Neural progenitor cell (in vitro differentiated cells): Measurements from ENCODE around the gene PPP6R3. TPM values are rescaled to one million over a fixed set of nuclear protein-coding genes. Genes with fewer than 3 reads are reported as not detected.

Source experiments
- DNase-seq: peaks from one replicate; pipeline ENCODE4 v3.0.0-alpha.2; 2016; ENCODE audit warnings: low spot score
- H2AFZ ChIP-seq: fragments of 200-600 bp; sonication (generic); replicated peaks from 2 replicates; pipeline ENCODE4 v1.6.1; 2016; ENCODE audit warnings: antibody characterized with exemption
- H3F3A ChIP-seq: fragments of 200-600 bp; sonication (generic); 2 replicates; pipeline ENCODE4 v1.6.1; 2016; ENCODE audit warnings: antibody characterized with exemption, low read depth
- H3K27ac ChIP-seq: fragments of 200-600 bp; sonication (generic); 2 replicates; pipeline ENCODE4 v1.5.1; 2016; ENCODE audit warnings: mild to moderate bottlenecking
- H3K27me3 ChIP-seq: fragments of 200-600 bp; sonication (generic); 2 replicates; pipeline ENCODE4 v1.6.1; 2016; ENCODE audit warnings: mild to moderate bottlenecking, moderate library complexity
- H3K36me3 ChIP-seq: fragments of 200-600 bp; sonication (generic); 2 replicates; pipeline ENCODE4 v1.5.1; 2016
- H3K4me1 ChIP-seq: fragments of 200-600 bp; sonication (generic); 2 replicates; pipeline ENCODE4 v1.6.1; 2016; ENCODE audit warnings: mixed run types
- H3K4me2 ChIP-seq: fragments of 200-600 bp; sonication (generic); 2 replicates; pipeline ENCODE4 v1.6.1; 2016
- H3K4me3 ChIP-seq: fragments of 200-600 bp; sonication (generic); 2 replicates; pipeline ENCODE4 v1.5.1; 2016
- H3K79me2 ChIP-seq: fragments of 200-600 bp; sonication (generic); 2 replicates; pipeline ENCODE4 v1.6.1; 2016; ENCODE audit warnings: low read depth
- H3K9ac ChIP-seq: fragments of 200-600 bp; sonication (generic); 2 replicates; pipeline ENCODE4 v1.6.1; 2016
- H3K9me3 ChIP-seq: fragments of 200-600 bp; sonication (generic); 2 replicates; pipeline ENCODE4 v1.5.1; 2016; ENCODE audit warnings: low read depth
- H4K20me1 ChIP-seq: fragments of 200-600 bp; sonication (generic); 2 replicates; pipeline ENCODE4 v1.6.1; 2016; ENCODE audit warnings: low read depth
- H3K27ac Mint-ChIP-seq: 3 replicates; pipeline ENCODE4 v1.8.0; 2021; ENCODE audit warnings: mixed read lengths
- H3K27me3 Mint-ChIP-seq: 2 replicates; pipeline ENCODE4 v1.8.0; 2022; ENCODE audit warnings: low read depth, mild to moderate bottlenecking, inconsistent platforms, moderate library complexity, mixed read lengths; ENCODE audit not compliant: insufficient read depth
- H3K36me3 Mint-ChIP-seq: 3 replicates; pipeline ENCODE4 v1.8.0; 2021; ENCODE audit warnings: mixed read lengths
- H3K4me1 Mint-ChIP-seq: 3 replicates; pipeline ENCODE4 v1.8.0; 2021; ENCODE audit warnings: mixed read lengths
- H3K4me3 Mint-ChIP-seq: 3 replicates; pipeline ENCODE4 v1.8.0; 2021; ENCODE audit warnings: mild to moderate bottlenecking, moderate library complexity, mixed read lengths
- H3K9me3 Mint-ChIP-seq: 3 replicates; pipeline ENCODE4 v1.8.0; 2020; ENCODE audit warnings: mixed read lengths
- CTCF ChIP-seq: fragments of 200-600 bp; sonication (generic); IDR thresholded peaks from 2 replicates; pipeline ENCODE4 v1.5.1; 2017; ENCODE audit warnings: antibody characterized with exemption, mild to moderate bottlenecking
- EZH2 ChIP-seq: fragments of 200-600 bp; sonication (generic); IDR thresholded peaks from 2 replicates; pipeline ENCODE4 v1.6.1; 2017; ENCODE audit warnings: antibody characterized with exemption, mild to moderate bottlenecking, moderate library complexity
- EZH2phosphoT487 ChIP-seq: fragments of 200-600 bp; sonication (generic); IDR thresholded peaks from 2 replicates; pipeline ENCODE4 v1.6.1; 2017; ENCODE audit warnings: antibody characterized with exemption
- total RNA-seq: library from RNA; depleted of rRNA; stranded (reverse); fragments of >200 nt; gene quantifications from 2 replicates; pipeline ENCODE4 v1.2.3, GENCODE V29; 2015; ENCODE audit warnings: low replicate concordance

The PPP6R3 gene
- total RNA-seq, 1 donor from 2014 or later, result 197 TPM

- Histone ChIP-seq H3K27me3 (no peaks in the 10 kb centered on the region), H4K20me1 (peaks cover 80% of the 10 kb centered on the region), H3K36me3 (no peaks in the 10 kb centered on the region), H2AFZ (no peak overlapping the region), H3K9me3 (no peaks in the 10 kb centered on the region), H3K27ac (no peak overlapping the region), H3K4me1 (no peaks in the 10 kb centered on the region), H3K4me3 (no peak overlapping the region), H3K9ac (no peak overlapping the region), H3K79me2 (peaks cover 100% of the 10 kb centered on the region), H3K4me2 (no peak overlapping the region), H3F3A (no peaks in the 10 kb centered on the region)
- Mint-ChIP-seq H3K4me3 (peak overlapping the region; percentile 15), H3K27me3 (peaks cover 4% of the 10 kb centered on the region), H3K4me1 (no peaks in the 10 kb centered on the region), H3K27ac (no peak overlapping the region), H3K36me3 (peaks cover 53% of the 10 kb centered on the region), H3K9me3 (peaks cover 55% of the 10 kb centered on the region)
- TF ChIP-seq EZH2 (no peak), EZH2phosphoT487 (no peak), CTCF (no peak)
- no peak for DNase-seq
Measured at GRCh38 chr11:68488623-68489022, 28.1 kb downstream of the PPP6R3 start.

GRCh38 chr11:68495220-68495729 lies 34.7 kb downstream of the PPP6R3 start:
- H3K36me3 ChIP-seq, result no peaks in the 10 kb centered on the region
- H4K20me1 ChIP-seq, result peaks cover 94% of the 10 kb centered on the region
- DNase-seq, result no peak
- Mint-ChIP-seq H3K4me3 (no peak overlapping the region), H3K27me3 (peaks cover 4% of the 10 kb centered on the region), H3K9me3 (peaks cover 15% of the 10 kb centered on the region), H3K36me3 (peaks cover 16% of the 10 kb centered on the region), H3K4me1 (peaks cover 10% of the 10 kb centered on the region), H3K27ac (no peak overlapping the region)
- H3K79me2 ChIP-seq, result peaks cover 100% of the 10 kb centered on the region
- no peak overlapping the region for H3K27ac ChIP-seq
- H3K4me3 ChIP-seq, result no peak overlapping the region
- no peak overlapping the region for H3K4me2 ChIP-seq
- H3K9me3 ChIP-seq, result no peaks in the 10 kb centered on the region
- H3K4me1 ChIP-seq, result peaks cover 17% of the 10 kb centered on the region
- no peaks in the 10 kb centered on the region for H3K27me3 ChIP-seq
- H3K9ac ChIP-seq, result no peak overlapping the region
- no peaks in the 10 kb centered on the region for H3F3A ChIP-seq
- no peak for TF ChIP-seq CTCF
- TF ChIP-seq EZH2, result no peak
- no peak for TF ChIP-seq EZH2phosphoT487
- no peak overlapping the region for H2AFZ ChIP-seq

- Mint-ChIP-seq H3K27me3 (peaks cover 4% of the 10 kb centered on the region), H3K27ac (no peak overlapping the region), H3K4me1 (peaks cover 12% of the 10 kb centered on the region), H3K4me3 (no peak overlapping the region), H3K36me3 (peaks cover 13% of the 10 kb centered on the region), H3K9me3 (peaks cover 12% of the 10 kb centered on the region)
- H3K36me3 ChIP-seq, result no peaks in the 10 kb centered on the region
- no peaks in the 10 kb centered on the region for H3F3A ChIP-seq
- DNase-seq, result no peak
- H3K9me3 ChIP-seq, result no peaks in the 10 kb centered on the region
- H2AFZ ChIP-seq, result no peak overlapping the region
- no peak overlapping the region for H3K9ac ChIP-seq
- H3K79me2 ChIP-seq, result peaks cover 100% of the 10 kb centered on the region
- H3K4me1 ChIP-seq, result peaks cover 17% of the 10 kb centered on the region
- no peak overlapping the region for H3K27ac ChIP-seq
- TF ChIP-seq CTCF (no peak), EZH2 (no peak), EZH2phosphoT487 (no peak)
- no peak overlapping the region for H3K4me3 ChIP-seq
- no peaks in the 10 kb centered on the region for H3K27me3 ChIP-seq
- peaks cover 94% of the 10 kb centered on the region for H4K20me1 ChIP-seq
- no peak overlapping the region for H3K4me2 ChIP-seq
Measured at GRCh38 chr11:68495872-68496271, 35.3 kb downstream of the PPP6R3 start.
